BLaER1 treated with 17β-estradiol and CSF1 and Interleukin-3, amounts not matched to agents 10 nM and 100 nM (cell line): Measurements from ENCODE around the gene ITGB7.

ENCODE experiments used
- H3K27ac ChIP-seq, 11 experiments: shearing (Covaris generic); formaldehyde crosslinking; 2 replicates each; pipeline ENCODE4 v1.8.1; 2022
- H3K27me3 ChIP-seq, 11 experiments: shearing (Covaris generic); formaldehyde crosslinking; 2 replicates each; pipeline ENCODE4 v1.8.1; 2022
- H3K36me3 ChIP-seq, 11 experiments: shearing (Covaris generic); formaldehyde crosslinking; 2 replicates each; pipeline ENCODE4 v1.8.1; 2022
- H3K4me1 ChIP-seq, 10 experiments: shearing (Covaris generic); formaldehyde crosslinking; 2 replicates each; pipeline ENCODE4 v1.8.1; 2022
- H3K4me2 ChIP-seq, 11 experiments: shearing (Covaris generic); formaldehyde crosslinking; 2 replicates each; pipeline ENCODE4 v1.8.1; 2022
- H3K4me3 ChIP-seq, 10 experiments: shearing (Covaris generic); formaldehyde crosslinking; 2 replicates each; pipeline ENCODE4 v1.8.1; 2022
- H3K9ac ChIP-seq, 11 experiments: shearing (Covaris generic); formaldehyde crosslinking; 2 replicates each; pipeline ENCODE4 v1.8.1; 2022
- H3K9me3 ChIP-seq, 11 experiments: shearing (Covaris generic); formaldehyde crosslinking; replicated peaks in 1 of 11; 2 replicates each; pipeline ENCODE4 v1.8.1; 2022
- H4K20me1 ChIP-seq, 11 experiments: shearing (Covaris generic); formaldehyde crosslinking; 2 replicates each; pipeline ENCODE4 v1.8.1; 2022
- Cebpa-rat ChIP-seq, 11 experiments: shearing (Covaris generic); IDR thresholded peaks; 2 replicates each; pipeline ENCODE4 v1.8.1; 2022

ITGB7 gene

GRCh38 chr12:53221203-53222080 is 14.4 kb upstream of the ITGB7 start:
- H3K4me1 ChIP-seq = peaks cover 70 to 85% (median 75%) of the 10 kb centered on the region in 10 experiments
- no peaks in the 10 kb centered on the region for H3K27me3 ChIP-seq
- peak overlapping the region; percentile 81 to 99 (median 97) for H3K4me2 ChIP-seq
- H3K36me3 ChIP-seq = 0 out of 22 replicates have a peak, but pooled peaks cover 0 to 2% (median 0%) of the 10 kb centered on the region in 11 experiments
- no peak for TF ChIP-seq Cebpa-rat (IDR thresholded peaks at IDR 0.05)
- H3K9ac ChIP-seq = peak overlapping the region; percentile 82 to 93 (median 86)
- H3K4me3 ChIP-seq = peak overlapping the region; percentile 62 to 89 (median 72)
- H4K20me1 ChIP-seq = no peaks in the 10 kb centered on the region
- no peaks in the 10 kb centered on the region for H3K9me3 ChIP-seq
- peak overlapping the region; percentile 78 to 97 (median 93) for H3K27ac ChIP-seq

DNA sequence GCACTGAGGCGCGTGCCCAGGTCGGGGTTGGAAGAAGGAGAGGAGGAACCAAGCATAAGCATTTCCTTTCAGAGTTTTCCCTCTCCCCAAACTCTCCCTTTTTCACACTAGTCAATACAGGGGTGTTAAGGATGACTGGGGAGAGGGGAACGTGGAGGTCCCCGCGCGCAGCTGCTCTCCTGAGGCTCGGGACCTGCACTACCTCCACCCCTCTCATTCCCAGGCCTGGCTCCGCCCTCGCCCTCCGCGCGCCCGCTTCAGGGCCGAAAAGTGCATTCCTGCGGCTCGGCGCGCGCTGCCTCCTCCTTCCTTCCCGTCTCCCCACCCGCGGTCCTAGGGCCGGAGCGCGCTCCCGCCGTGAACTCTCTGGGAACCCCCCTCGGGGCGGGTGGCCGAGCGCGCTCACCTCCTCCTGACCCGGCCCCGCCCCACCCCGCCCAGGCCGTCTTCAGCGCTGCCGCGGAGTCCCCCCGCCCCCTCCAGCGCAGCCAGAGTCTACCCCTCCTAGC is 13.7 kb upstream of the ITGB7 start:
- peak overlapping the region; percentile 81 to 99 (median 98) for H3K4me2 ChIP-seq
- peaks cover 72 to 87% (median 78%) of the 10 kb centered on the region in 10 experiments for H3K4me1 ChIP-seq
- TF ChIP-seq Cebpa-rat (IDR thresholded peaks at IDR 0.05) = no peak
- peak overlapping the region; percentile 82 to 93 (median 86) for H3K9ac ChIP-seq
- H3K27me3 ChIP-seq = no peaks in the 10 kb centered on the region
- H3K9me3 ChIP-seq = no peaks in the 10 kb centered on the region
- no peaks in the 10 kb centered on the region for H4K20me1 ChIP-seq
- peak overlapping the region; percentile 65 to 89 (median 74) for H3K4me3 ChIP-seq
- 0 out of 22 replicates have a peak, but pooled peaks cover 0 to 1% (median 0%) of the 10 kb centered on the region in 11 experiments for H3K36me3 ChIP-seq
- H3K27ac ChIP-seq = peak overlapping the region; percentile 78 to 97 (median 93)

- peaks cover 72 to 87% (median 78%) of the 10 kb centered on the region in 10 experiments for H3K4me1 ChIP-seq
- no peak for TF ChIP-seq Cebpa-rat (IDR thresholded peaks at IDR 0.05)
- no peaks in the 10 kb centered on the region for H3K27me3 ChIP-seq
- H3K4me2 ChIP-seq = peak overlapping the region; percentile 81 to 99 (median 98)
- H4K20me1 ChIP-seq = no peaks in the 10 kb centered on the region
- peak overlapping the region in 10 of 11 experiments; percentile 38 to 94 (median 92); a peak in 19 of 22 replicates for H3K27ac ChIP-seq
- H3K36me3 ChIP-seq = peaks cover 0 to 8% (median 4%) of the 10 kb centered on the region in 11 experiments; a peak in 5 of 22 replicates
- H3K4me3 ChIP-seq = peak overlapping the region; percentile 65 to 89 (median 74)
- H3K9ac ChIP-seq = peak overlapping the region; percentile 70 to 87 (median 82)
- no peaks in the 10 kb centered on the region for H3K9me3 ChIP-seq
Measured at GRCh38 chr12:53219956-53220693, 13.1 kb upstream of the ITGB7 start.

DNA sequence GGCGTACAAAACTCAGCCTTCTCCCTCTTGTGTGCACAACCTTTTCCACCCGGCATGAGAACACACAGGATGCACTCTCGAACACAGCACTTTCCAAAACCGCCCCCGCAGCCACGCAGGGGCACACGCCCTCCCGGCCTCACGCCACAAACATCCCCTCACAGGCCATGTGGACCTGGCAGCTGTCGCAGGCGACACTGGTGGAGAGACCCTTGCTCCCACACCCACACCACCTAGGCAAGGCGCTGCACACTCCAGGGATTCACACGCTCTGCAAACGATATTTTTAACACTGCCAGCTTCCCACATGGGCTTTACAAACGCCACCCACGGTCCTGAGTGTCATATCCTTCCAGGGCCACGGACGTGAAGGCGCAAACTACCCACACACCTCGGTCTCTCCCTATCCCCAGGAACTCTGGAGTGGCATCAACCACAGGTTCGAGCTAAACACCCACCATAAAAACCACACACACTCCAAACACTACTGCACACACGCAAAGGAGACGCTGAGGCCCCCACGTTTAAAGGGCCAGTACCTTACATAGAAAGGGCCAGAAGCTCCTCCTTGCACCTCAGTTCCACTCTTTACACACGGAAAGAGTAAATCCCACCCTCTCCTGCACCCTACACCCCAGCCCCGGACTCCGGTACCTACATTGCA is 12.4 kb upstream of the ITGB7 start:
- no peaks in the 10 kb centered on the region for H4K20me1 ChIP-seq
- no peaks in the 10 kb centered on the region for H3K27me3 ChIP-seq
- peak overlapping the region; percentile 81 to 99 (median 98) for H3K4me2 ChIP-seq
- H3K36me3 ChIP-seq = peaks cover 0 to 14% (median 7%) of the 10 kb centered on the region in 11 experiments; a peak in 10 of 22 replicates
- peak overlapping the region in 10 of 11 experiments; percentile 38 to 94 (median 74); a peak in 19 of 22 replicates for H3K27ac ChIP-seq
- peak overlapping the region; percentile 65 to 89 (median 74) for H3K4me3 ChIP-seq
- H3K9ac ChIP-seq = peak overlapping the region; percentile 70 to 87 (median 82)
- no peak for TF ChIP-seq Cebpa-rat (IDR thresholded peaks at IDR 0.05)
- peaks cover 72 to 87% (median 78%) of the 10 kb centered on the region in 10 experiments for H3K4me1 ChIP-seq
- H3K9me3 ChIP-seq = no peaks in the 10 kb centered on the region

DNA sequence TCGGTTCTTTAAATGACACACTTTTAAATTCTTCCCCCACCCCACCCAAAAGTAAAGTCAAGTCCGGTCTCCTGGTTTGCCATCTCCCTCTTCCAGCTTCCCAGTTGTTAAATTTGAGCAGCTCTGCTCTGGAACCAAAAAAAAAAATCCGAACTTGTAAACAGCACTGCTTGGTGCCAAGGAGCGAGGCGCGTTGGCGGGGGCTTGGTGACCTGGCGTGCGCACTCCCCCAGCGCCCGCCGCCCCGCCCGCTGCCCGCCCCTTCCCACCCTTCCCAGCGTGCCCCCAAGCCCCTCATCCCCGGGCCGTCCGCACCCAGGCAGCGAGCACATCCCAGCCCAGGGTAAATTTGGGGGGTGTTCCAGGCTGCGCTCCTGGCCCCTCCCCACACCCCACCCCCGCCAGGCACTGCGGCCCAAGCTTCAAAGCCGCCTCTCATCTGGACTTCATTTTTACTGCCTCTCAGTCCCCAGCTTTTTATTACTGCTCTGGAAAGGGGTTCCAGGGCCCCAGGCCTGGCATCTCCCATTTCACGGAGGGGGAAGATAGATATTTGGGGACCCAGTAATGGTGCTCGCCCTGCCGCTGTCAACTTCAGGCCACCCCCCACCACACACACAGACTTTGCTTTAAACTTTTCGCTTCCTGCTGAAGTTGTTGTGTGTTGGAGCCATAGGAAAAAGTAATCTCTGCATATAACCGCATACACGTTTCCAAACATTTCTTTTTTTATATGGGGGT is 11.7 kb upstream of the ITGB7 start:
- Histone ChIP-seq H3K4me3 (peak overlapping the region; percentile 65 to 89 (median 74); a peak in 19 of 20 replicates), H3K36me3 (peaks cover 0 to 21% (median 11%) of the 10 kb centered on the region in 11 experiments; a peak in 12 of 22 replicates), H3K27ac (peak overlapping the region; percentile 59 to 94 (median 81); a peak in 19 of 22 replicates), H3K27me3 (no peaks in the 10 kb centered on the region), H3K4me1 (peaks cover 72 to 87% (median 78%) of the 10 kb centered on the region in 10 experiments), H4K20me1 (no peaks in the 10 kb centered on the region), H3K9ac (peak overlapping the region; percentile 70 to 87 (median 82); a peak in 20 of 22 replicates), H3K4me2 (peak overlapping the region; percentile 81 to 99 (median 98)), H3K9me3 (no peaks in the 10 kb centered on the region)
- TF ChIP-seq Cebpa-rat (IDR thresholded peaks at IDR 0.05) = no peak

DNA sequence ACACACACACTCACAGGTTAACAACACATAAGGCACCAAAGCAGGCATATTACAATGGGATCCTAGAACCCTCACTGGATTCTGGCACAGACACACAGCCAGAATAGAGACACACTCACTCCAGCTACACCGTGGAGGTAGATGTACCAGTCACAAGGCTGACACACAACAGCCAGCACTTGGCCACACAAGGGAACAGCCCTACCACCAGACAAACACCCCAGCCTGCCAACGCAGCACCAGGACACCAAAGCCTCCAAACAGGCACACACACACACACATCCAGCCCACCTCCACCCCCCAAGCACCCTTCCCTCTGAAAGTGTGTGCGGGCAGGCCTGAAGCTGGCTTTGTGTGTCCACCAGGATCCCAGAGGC is 10.9 kb upstream of the ITGB7 start:
- Histone ChIP-seq H3K27ac (peak overlapping the region; percentile 59 to 83 (median 80)), H3K4me3 (peak overlapping the region in 7 of 10 experiments; percentile 22 to 89 (median 79); a peak in 14 of 20 replicates), H3K27me3 (no peaks in the 10 kb centered on the region), H4K20me1 (peaks cover 0 to 3% (median 0%) of the 10 kb centered on the region in 11 experiments; a peak in 2 of 22 replicates), H3K4me1 (peaks cover 72 to 87% (median 78%) of the 10 kb centered on the region in 10 experiments), H3K36me3 (peaks cover 2 to 26% (median 16%) of the 10 kb centered on the region in 11 experiments; a peak in 21 of 22 replicates), H3K4me2 (peak overlapping the region; percentile 77 to 99 (median 97)), H3K9ac (peak overlapping the region; percentile 60 to 83 (median 68); a peak in 21 of 22 replicates), H3K9me3 (no peaks in the 10 kb centered on the region)
- TF ChIP-seq Cebpa-rat (IDR thresholded peaks at IDR 0.05) = no peak

GRCh38 chr12:53217051-53217930 is 10.2 kb upstream of the ITGB7 start:
- H3K4me3 ChIP-seq = peak overlapping the region in 8 of 10 experiments; percentile 22 to 89 (median 74); a peak in 14 of 20 replicates
- no peaks in the 10 kb centered on the region for H3K9me3 ChIP-seq
- H3K4me1 ChIP-seq = peaks cover 70 to 82% (median 75%) of the 10 kb centered on the region in 10 experiments
- peak overlapping the region; percentile 77 to 99 (median 97) for H3K4me2 ChIP-seq
- peak overlapping the region; percentile 60 to 83 (median 68); a peak in 21 of 22 replicates for H3K9ac ChIP-seq
- peak; percentile 55 to 97 (median 89); a peak in 21 of 22 replicates for TF ChIP-seq Cebpa-rat (IDR thresholded peaks at IDR 0.05)
- peaks cover 0 to 6% (median 0%) of the 10 kb centered on the region in 11 experiments; a peak in 2 of 22 replicates for H4K20me1 ChIP-seq
- no peaks in the 10 kb centered on the region for H3K27me3 ChIP-seq
- H3K27ac ChIP-seq = peak overlapping the region; percentile 59 to 83 (median 80)
- peaks cover 6 to 33% (median 22%) of the 10 kb centered on the region in 11 experiments; a peak in 21 of 22 replicates for H3K36me3 ChIP-seq
